ENCODE data around the gene GRB2. TPM values are rescaled to one million over a fixed set of nuclear protein-coding genes. Genes with fewer than 3 reads are reported as not detected.

GRB2 gene

Small RNA genes within 50 kb of the gene (small RNA-seq; reads per million reads assigned to genes)
- gene MIR3678 (ENCODE audit: insufficient read depth) (not detected), gene RF00019 (ENCODE audit: insufficient read depth) (not detected), gene RNU6-938P (ENCODE audit: insufficient read depth) (not detected)

Measured in neuronal stem cell (in vitro differentiated cells).